VCaP (cell line): Measurements from ENCODE around the gene LASP1NB.
"Not testable (repeated sequence)": the region's sequence is repeated elsewhere in the genome, so short reads cannot be mapped to it uniquely, and the experiment has no call there.

ENCODE experiments used
- H3K27ac ChIP-seq: fragments of 450-650 bp; 2 replicates; pipeline ENCODE4 v1.5.1; 2017
- TF ChIP-seq, protein P1 (sequence below): fragments of 450-650 bp; conservative IDR thresholded peaks from 2 replicates; pipeline ENCODE4 v1.5.1; 2017; ENCODE audit warnings: mild to moderate bottlenecking, moderate library complexity

The LASP1NB gene

DNA sequence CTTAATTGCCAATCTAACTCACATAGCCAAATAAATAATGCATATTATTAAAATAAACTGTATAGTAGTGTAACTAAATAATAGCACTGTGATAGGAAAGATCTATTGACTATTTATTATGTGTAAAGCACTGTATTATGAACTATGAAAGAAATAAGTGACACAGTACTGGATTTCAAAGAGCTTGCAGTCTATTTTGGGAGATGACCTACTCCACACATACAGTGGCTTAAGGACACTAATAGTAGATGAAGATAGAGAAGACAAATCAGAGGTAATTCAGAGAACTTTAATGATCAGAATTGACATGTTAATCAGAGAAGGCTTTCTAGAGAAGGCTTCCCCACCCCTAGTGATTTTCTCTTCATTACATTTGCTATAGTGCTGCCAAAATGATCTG, 14.6 kb downstream of the LASP1NB start:
- TF ChIP-seq, protein P1, sequence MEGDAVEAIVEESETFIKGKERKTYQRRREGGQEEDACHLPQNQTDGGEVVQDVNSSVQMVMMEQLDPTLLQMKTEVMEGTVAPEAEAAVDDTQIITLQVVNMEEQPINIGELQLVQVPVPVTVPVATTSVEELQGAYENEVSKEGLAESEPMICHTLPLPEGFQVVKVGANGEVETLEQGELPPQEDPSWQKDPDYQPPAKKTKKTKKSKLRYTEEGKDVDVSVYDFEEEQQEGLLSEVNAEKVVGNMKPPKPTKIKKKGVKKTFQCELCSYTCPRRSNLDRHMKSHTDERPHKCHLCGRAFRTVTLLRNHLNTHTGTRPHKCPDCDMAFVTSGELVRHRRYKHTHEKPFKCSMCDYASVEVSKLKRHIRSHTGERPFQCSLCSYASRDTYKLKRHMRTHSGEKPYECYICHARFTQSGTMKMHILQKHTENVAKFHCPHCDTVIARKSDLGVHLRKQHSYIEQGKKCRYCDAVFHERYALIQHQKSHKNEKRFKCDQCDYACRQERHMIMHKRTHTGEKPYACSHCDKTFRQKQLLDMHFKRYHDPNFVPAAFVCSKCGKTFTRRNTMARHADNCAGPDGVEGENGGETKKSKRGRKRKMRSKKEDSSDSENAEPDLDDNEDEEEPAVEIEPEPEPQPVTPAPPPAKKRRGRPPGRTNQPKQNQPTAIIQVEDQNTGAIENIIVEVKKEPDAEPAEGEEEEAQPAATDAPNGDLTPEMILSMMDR: no peak
- no peak overlapping the region for H3K27ac ChIP-seq

DNA sequence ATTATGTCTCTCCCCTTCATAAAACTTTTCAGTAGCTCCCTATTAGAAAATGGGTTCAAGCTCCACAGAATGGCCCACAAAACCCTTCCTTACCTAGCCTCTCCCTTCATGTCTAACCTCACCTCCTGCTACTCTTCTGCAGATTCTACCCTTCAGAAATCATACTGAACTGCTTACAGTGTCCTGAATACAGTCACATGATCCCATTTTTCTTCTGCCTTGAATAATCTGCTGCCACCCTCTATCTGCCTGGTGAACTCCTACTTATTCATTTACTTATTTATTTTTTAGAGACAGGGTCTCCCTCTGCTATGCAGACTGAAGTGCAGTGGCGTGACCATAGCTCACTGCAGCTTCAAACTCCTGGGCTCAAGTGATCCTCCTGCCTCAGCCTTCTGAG, 15.0 kb downstream of the LASP1NB start:
- TF ChIP-seq, protein P1: no peak
- H3K27ac ChIP-seq: no peak overlapping the region

DNA sequence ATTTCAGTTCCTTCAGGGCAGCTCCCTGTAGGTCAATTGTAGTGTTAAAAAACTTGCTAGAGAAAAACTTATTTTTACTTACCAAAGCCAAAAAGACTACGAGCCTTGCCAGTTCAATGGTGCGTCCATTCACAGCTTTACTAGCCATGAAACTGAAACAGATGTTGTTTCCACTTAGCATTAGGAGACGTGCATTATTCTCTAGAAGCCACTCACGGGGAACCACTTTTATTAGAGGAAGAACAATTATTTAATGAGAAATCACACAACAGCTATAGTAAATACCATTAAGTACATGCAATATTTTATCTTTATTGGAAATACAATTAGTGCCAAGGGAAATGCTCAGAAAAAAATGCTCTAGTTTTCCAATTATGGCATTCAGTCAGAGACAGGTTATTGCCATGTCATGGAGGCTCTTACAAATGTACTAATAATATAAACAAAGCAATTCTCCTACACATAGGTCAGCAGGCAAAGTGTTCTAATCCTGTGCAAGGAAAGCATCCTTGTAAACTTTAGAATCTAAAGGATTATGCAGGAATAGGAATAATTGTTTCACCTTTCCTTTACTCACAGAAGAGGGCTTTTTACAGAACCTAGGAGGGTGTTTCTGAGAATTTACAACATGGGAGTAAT, 17.4 kb downstream of the LASP1NB start:
- H3K27ac ChIP-seq: no peak overlapping the region
- TF ChIP-seq, protein P1: no peak

DNA sequence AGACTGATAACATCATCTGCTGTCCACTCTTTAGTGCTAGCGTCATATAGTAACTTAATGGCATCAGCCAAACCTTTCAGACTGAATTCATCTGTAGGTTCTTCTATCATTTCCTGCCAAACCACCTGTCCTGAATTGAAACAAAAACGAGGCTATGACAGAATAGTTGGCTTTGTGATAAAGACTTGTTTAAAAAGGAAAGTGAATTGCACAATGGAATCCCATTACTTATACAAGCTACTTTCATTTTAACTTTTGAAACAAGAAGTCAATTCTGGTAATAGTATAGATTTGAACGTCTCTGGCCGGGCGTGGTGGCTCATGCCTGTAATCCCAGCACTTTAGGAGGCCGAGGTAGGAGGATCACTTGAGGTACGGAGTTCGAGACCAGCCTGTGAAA, 18.2 kb downstream of the LASP1NB start:
- H3K27ac ChIP-seq: no peak overlapping the region
- TF ChIP-seq, protein P1: no peak

DNA sequence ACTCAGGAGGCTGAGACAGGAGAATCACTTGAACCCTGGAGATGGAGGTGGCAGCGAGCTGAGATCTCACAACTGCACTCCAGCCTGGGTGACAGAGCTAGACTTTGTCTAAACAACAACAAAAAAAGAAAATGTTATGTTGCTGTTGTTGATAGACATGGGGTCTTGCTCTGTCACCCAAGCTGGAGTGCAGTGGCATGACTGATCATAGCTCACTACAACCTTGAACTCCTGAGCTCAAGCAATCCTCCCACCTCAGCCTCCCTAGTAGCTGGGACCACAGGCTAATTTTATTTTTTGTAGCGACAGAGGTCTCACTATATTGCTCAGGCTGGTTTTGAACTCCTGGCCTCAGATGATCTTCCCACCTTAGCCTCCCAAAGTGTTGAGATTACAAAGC, 21.8 kb downstream of the LASP1NB start:
- no peak overlapping the region for H3K27ac ChIP-seq
- TF ChIP-seq, protein P1: no peak

DNA sequence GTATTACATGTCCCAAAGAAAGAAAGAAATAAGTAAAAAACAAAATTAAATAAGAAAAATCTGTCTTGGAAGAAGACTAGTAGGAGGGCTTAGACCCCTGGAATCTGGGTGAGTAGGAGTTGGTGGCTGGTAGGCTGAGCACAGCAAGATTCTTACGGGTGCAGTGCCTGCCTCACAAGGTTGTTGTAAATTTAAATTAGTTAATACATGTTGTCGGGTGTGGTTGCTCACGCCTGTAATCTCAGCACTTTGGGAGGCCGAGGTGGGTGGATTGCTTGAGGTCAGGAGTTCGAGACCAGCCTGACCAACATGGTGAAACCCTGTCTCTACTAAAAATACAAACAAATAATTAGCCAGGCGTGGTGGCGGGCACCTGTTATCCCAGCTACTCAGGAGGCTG, 28.4 kb downstream of the LASP1NB start:
- H3K27ac ChIP-seq: not testable (repeated sequence)

DNA sequence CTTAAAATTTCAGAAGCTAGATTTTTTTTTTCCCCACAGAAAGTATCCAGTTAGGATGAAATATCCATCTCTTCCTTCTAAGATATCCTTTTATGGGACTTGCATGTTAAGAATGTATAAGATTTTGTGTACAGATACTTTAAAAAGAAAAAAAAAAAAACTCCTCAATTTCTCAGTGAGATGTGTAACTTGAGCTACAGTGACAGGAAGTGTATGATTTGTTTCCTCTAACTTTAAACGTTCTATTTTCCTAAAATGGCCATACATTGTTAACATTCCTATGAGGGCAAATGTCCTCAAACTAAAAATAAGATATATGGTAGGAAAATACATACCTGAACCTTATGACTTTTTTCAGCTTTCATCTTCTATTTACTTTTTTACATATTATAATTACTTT, 32.9 kb downstream of the LASP1NB start:
- TF ChIP-seq, protein P1: no peak
- H3K27ac ChIP-seq: no peak overlapping the region

DNA sequence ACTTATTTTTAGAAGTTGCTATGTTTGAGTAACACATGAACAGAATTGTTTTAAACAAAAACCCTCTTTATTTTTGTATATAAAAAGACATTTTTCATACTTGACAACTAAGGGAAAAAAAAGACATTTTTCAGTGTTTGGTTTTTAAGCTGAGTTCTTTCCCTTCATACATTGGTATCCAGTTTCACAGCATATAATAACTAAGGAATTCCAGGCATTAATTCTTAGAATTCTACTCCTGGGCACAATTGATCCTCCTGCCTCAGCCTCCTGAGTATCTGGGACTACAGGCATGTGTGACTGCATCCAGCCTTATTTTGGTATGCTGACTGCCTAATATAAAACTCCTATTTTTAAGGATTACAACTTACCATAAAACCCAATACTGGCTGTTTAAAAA, 33.3 kb downstream of the LASP1NB start:
- no peak overlapping the region for H3K27ac ChIP-seq
- TF ChIP-seq, protein P1: no peak
